HG03060 (cell line): ENCODE data around the gene MEX3D.
"Not testable (repeated sequence)": the region's sequence is repeated elsewhere in the genome, so short reads cannot be mapped to it uniquely, and the experiment has no call there.

ENCODE experiments used
- ATAC-seq: cut with Tn5 transposase; IDR thresholded peaks from one replicate; pipeline ENCODE4 v1.9.1; 2021; ENCODE audit warnings: low read depth, moderate number of reproducible peaks; ENCODE audit not compliant: unreplicated experiment

The MEX3D gene

DNA sequence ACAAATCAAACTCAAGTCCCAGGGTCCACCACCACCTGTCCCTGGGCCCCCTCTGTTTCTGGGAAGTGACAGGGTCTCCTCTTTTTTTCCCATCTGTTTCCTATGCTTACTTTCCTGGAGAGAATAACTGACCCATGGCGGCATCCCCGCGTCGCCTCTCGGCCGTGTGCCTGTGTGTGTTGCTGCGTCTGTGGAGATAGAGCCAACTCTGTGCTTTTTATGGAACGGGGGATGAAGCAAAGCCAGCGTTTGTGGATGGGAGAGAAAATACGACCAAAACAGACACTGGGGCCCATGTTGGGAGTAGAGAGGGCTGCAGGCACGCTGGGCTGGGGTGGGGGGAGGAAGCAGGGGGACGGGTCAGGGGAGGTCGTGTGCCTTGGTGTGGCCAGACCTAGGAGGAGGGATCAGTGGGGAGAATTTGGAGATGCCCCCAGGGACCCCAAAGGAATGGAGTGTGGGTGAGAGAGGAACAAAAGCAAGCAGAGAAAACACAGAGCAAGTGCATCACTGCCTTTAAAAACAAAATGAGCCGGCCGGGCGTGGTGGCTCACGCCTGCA is 27.7 kb downstream of the MEX3D start:
- ATAC-seq: no peak

DNA sequence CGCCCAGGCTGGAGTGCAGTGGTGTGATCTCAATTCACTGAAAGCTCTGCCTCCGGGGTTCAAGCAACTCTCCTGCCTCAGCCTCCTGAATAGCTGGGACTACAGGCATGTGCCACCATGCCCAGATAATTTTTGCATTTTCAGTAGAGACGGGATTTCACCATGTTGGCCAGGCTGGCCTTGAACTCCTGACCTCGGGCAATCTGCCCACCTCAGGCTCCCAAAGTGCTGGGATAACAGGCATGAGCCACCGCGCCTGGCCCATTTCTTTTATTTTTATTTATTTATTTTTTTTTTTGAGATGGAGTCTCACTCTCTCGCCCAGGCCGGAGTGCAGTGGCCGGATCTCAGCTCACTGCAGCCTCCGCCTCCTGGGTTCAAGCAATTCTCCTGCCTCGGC is 28.4 kb downstream of the MEX3D start:
- ATAC-seq: not testable (repeated sequence)

DNA sequence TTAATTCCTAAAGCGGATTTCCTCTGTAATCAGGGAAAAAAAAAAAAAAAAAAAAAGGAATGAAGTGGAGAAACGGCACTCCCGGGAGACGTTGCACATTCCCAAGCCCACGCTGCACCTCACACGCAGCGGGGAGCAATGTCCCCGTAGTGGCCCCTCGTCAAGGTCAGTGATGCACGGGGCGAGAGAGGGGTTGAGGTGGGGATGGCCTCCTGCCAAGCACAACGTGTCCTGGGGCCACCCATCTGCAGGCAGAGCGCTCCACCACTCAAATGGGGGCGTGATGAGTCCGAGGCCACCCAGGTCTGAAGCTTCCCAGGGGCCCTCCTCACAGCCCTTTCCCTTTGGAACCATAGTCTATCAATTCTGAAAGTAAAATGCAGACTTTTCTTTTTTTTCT is 29.1 kb downstream of the MEX3D start:
- no peak for ATAC-seq

DNA sequence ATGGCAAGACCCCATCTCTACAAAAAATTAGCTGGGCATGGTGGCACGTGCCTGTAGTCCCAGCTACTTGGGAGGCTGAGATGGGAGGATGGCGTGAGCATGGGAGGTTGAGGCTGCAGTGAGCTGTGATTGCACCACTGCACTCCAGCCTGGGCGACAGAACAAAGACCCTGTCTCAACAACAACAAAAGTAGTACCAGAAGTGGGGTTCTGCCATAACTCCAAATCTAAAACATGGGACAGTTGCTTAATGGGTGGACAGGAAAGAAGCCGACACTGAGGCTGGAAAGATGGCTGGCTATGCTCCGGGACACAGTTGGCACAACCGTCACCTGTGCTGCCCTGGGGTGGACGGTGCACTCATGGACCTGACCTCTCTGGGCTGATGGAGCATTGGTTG is 32.4 kb downstream of the MEX3D start:
- not testable (repeated sequence) for ATAC-seq

DNA sequence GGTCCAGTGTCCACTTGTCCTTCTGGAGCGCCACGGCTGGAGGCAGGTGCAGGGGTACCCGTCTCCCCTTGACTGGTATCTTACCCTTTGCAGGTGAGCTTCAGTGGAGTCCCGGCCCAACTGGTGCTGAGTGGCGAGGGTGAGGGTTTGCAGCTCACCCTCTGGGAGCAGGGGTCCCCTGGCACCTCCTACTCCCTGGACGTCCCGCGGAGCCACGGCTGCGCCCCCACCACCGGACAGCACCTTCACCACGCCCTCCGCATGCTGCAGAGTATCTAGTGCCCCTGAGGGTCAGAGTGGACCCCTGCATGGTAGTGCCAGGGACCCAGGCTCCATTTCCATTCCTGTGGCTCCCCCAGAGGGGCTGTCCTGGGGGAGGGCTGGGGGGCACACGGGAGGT is 33.2 kb downstream of the MEX3D start:
- ATAC-seq: no peak

DNA sequence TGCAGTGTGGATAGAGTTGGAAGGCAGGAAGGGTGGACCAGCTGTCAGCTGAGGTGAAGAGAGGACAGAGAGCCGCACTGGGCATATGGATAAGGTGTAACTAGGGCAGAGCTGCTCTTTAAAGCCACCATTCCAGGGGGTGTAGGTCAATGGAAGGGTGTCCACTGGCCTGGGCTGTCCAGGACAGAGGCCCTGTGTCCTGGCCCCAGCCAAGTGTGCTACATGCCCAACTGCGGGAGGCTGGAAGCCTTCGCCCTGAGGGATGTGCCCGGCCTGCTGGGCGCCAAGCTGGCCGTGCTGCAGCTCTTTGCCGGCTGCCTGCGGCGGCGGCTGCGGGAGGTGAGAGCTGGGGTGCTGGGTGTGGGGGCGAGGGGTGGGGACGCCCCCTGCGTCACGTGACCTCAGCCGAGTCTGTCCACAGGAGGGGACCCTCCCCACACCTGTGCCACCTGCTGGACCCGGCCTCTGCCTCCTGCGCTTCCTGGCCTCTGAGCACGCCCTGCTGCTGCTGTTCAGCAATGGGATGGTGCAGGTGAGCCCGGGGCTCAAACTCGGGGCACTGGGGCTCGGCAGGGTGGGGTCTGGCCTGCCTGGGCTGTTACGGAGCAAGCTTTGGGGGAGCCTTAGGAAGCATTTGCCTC is 34.5 kb downstream of the MEX3D start:
- no peak for ATAC-seq

DNA sequence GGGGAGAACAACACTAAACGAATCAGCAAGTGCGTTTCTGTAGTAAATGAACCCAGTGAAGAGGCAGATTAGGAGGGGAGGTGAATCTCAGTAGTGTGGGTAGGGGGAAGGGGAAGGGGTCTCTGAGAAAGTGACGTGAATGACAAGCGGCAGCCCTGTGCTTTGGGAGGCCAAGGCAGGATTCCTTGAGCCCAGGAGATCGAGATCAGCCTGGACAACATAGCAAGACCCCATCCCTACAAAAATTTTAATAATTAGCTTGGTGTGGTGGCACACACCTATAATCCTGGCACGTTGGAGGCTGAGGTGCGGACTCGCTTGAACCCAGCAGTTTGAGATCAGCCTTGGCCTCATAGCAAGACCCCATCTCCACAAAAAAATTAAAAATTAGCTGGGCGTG is 36.1 kb downstream of the MEX3D start:
- no peak for ATAC-seq

DNA sequence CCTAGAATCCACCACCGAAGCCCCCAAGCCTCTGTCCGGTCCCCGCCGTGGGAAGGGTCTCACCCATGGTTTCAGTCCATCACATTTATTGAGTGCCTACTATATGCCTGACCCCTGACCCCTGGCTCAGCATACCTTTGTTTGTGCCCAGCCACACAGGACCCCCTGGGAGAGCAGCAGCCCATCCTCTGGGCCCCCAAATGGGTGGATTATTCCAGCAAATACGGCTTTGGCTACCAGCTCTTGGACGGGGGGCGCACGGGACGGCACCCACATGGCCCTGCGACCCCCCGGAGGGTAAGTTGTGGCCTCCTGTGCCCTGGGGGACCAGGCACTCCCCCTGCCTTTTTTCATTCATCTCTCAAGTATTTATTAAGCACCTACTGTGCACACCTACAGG is 36.5 kb downstream of the MEX3D start:
- no peak for ATAC-seq

DNA sequence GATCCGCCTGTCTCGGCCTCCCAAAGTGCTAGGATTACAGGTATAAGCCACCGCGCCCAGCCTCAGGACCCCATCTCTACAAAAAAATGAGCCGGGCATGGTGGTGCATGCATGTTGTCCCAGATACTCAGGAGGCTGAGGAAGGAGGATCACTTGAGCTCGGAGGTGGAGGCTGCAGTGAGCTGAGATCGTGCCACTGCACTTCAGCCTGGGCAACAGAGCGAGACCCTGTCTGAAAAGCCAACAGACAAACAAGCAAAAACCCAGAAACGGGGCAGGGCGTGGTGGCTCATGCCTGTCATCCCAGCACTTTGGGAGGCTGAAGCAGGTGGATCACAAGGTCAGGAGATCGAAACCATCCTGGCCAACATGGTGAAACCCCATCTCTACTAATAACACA is 37.3 kb downstream of the MEX3D start:
- ATAC-seq: not testable (repeated sequence)

DNA sequence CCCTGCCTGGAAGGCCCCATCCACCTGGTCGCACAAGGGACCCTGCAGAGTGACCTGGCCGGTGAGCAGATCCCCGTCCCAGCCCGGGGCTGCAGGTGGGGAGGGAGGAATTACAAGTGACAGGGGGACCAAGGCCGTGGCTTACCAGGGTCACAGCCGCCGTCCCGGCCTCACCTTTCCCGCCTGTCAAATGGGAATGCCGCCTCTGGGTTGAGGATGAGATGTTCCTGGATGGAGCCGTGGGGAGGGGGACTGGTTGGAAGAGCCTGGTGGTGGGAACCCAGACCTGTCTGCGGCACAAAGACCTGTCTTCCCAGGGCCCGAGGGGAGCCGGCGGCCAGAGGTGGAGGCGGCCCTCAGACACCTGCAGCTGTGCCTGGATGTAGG is 38.7 kb downstream of the MEX3D start:
- ATAC-seq: no peak

DNA sequence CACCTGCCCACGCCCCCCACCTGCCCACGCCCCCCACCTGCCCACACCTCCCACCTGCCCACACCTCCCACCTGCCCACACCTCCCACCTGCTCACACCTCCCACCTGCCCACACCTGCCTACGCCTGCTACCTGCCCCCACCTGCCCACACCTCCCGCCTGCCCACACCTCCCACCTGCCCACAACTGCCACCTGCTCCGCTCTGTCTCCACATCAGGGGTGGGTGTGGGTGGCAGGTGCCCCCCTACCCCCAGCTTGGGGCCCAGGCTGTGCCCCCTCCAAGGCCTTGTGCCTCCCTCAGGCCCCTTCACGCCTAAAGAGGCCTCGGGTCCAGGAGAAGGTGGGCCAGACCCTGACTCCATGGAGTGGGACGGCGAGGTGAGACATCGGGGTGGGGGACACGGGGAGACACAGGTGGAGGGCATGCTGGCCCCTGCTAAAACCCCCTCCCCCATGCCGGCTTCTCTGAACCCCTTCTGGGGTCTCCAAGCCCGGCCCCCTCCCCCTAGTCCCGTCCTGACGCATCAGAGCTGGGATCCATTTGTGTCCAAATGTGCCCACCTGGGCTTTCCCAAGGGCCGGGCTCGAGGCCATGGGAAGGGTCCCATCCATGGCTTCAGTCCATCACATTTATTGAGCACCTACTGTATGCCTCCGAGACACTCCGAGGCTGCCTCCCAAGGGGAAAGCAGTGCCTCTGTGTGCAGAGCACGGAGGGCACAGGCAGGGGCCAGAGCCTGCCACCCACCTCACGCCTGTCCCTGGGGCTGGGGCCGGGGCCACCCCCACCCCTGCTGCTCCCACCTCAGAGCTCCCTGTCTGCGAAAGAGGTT is 39.3 kb downstream of the MEX3D start:
- no peak for ATAC-seq

DNA sequence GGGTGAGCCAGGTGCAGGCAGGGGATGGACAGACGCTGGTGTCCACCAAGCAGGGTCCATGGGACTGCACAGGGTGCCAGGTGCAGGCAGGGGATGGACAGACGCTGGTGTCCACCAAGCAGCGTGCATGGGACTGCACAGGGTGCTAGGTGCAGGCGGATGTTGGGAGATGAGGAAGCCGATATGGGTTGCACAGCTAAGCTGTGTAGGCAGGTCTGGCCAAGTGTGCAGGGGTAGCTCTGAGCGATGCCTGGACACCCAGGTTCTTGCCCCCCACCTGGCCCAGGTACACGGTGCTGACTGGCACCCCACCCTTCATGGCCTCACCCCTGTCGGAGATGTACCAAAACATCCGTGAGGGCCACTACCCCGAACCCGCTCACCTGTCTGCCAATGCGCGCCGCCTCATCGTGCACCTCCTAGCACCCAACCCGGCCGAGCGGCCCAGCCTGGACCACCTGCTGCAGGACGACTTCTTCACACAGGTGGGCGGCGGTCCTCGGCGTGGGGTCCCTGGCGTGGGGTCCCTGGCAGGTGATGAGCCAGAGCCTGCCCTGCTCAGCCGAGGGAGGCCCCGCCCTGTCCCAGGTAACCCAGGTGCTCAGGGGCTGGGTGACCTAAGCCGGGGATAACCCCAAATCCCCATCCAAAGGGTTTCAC is 40.3 kb downstream of the MEX3D start:
- ATAC-seq: no peak

DNA sequence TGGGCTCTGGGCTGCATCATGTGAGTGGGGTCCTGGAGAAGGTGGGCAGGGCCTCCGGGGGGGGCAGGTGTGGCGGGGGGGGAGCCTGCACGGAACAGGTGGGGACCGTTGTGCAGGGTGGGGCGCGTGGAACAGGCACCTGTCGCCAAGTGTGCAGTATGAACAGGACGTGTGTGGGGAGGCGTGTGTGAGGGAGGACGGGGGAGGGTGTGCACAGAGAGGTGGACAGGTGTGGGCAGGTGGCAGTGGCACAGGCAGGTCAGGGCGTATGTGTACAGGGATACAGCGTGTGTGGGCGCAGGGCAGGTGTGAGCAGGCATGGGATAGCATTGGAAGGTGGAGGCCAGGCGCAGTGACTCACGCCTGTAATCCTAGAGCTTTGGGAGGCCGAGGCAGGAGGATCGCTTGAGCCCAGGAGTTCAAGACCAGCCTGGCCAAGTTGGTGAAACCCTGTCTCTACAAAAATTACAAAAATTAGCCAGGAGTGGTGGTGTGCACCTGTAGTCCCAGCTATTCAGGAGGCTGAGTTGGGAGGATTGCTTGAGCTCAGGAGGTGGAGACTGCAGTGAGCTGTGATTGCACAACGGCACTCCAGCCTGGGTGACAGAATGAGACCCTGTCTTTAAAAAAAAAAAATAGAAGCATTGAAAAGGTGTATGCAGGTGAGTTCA is 41.0 kb downstream of the MEX3D start:
- ATAC-seq: no peak

DNA sequence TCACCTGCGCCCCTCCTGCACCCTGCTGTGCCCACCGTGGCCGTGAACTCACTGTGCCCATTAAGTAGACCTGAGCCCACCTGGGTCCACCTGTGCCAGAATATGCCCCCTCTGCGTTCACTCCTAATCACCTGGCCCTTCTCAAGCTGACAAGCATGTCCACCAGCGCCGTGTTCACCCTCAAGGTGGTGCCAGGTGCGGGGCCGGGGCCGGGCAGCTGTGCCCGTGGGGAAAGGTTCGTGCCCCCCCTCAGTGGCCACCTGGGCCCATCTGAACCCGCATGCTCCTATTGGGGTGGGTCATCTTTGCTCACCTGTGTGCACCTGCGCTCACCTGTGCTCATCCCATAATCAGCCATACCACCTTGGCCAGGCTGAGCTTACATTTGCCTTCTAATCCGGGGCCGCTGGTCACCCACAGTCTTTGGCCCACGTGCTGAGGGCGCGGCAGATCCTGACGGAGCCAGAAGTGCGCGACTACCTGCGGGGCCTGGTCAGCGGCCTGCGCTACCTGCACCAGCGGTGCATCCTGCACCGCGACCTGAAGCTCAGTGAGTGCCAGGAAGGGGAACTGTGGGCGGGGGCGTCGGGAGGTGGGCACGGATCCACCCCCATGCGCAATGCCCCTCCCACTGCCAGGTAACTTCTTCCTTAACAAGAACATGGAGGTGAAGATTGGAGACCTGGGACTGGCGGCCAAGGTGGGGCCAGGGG is 41.9 kb downstream of the MEX3D start:
- ATAC-seq: no peak

DNA sequence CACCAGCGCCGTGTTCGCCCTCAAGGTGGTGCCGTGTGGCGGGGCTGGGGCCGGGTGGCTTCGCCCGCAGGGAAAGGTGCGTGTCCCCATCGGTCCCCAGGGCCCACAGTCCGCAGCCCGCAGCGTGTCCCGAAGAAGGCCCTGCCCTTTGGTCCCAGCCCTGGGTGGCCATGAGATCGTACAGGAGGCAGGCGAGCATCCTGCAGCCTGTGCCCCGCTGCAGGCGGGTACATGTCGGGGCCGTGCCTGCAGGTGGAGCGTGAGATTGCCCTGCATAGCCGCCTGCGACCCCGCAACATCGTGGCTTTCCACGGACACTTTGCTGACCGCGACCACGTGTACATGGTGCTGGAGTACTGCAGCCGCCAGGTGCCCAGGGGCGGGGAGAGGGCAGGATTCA is 42.8 kb downstream of the MEX3D start:
- ATAC-seq: no peak

DNA sequence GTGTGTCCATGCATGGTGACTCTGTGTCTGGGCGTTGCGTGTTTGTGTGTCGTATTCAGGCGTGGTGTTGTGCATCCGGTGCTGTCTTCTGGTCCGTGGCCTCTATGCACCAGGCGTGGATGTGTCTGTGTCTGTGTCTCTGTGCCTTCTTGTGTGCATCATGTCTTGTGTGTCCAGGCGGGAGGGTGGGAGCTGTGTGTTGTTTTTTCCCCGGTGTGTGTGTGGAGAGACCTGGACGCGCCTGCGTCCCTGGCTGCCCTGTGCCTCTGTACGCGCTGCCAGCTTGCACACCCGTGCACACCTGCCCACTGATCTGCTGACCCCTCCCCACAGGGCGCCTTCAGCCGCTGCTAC is 43.2 kb downstream of the MEX3D start:
- ATAC-seq: no peak

DNA sequence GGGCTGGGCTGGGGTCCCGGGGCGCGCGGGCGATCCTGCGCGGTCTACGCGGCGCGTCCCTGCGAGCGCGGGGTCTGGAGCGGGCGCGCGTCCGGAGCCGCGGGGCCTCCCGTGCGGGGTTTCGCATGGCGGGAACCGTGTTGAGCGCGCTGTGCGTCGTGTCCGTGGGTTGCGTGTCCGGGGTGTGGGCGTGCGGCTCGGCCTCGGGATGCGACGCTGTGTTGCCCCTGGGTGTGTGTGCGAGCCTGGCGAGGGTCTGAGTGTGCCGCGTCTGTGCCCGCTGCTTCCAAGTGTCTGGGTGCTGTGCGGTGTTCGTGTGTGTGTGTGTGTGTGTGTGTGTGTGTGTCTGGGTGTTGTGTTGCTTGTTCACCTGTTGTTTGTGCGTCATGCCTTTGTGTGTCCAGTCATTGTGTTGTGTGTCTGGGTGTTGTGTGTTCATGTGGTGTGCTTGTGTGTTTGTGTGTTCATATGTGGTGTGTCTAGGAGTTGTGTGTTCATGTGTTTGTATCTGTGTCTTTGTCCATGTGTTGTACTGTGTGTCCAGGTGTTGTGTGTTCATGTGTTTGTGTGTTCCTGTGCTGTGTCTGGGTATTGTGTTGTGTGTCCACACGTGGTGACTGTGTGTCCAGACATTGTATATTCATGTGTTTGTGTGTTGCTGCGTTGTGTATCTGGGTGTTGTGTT is 43.7 kb downstream of the MEX3D start:
- ATAC-seq: no peak

DNA sequence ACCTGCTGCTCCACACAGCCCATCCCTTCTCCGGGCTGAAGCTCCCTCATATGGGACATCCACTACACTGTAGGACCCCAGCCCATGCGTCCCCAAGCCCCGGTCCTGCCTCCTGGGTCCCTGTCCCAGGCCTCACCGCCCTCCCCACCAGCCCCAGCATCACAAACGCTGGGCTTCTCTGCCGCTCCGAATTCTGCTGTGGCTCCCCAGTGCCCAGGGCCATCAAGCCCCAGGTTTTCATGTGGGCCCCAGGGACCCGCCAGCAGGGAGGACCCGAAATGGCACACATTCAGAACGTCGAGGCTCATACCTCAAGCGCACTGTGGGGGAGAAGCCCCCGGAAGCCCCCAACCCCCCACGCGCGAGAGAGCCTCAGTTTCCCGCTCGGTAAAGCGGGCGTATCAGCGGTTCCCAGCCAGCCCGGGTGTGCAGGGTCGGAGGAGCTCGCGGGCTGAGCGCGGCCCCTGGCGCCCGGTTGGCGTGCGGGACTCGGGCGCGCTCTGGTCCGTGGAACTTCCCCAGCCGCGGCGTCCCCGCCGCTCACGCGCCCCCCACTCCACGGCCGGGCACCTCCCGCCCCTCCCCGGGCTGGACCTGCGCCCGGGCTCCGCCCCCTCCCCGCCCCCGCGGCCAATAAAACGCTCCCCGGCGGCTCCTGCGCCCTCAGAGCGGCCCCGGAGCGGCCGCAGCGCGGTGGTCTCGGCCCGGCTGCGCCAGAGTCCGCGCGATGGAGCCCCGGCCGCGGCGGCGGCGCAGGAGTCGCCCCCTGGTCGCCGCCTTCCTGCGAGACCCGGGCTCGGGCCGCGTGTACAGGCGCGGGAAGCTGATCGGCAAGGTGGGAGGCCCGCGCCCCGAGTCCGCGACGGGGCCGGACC is 44.5 kb downstream of the MEX3D start, which contains the start of gene PLK5:
TSS of gene PLK5 (plus strand) at position 666 of the 875 bp plus-strand sequence. CDS start 2,920 bp downstream, outside the sequence.
- no peak for ATAC-seq

DNA sequence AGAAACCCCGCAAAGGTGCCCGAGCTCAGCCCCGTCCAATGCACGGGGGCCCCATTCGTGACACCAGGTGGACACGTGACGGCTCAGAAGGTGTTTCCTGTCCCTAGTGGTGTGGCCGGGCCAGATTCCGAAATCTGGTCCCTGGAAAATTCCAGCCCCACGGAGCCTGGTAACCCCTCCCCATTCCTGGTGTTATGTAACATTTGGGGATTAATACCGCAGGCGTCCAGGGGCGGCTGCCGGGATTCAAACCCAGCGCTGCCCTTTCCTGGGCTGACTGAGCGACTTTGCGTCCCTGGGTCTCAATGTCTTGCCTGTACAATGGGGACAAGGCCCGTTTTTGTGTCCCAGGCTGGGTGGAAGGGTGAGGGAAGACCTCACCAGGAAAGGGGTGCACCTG is 45.3 kb downstream of the MEX3D start:
- no peak for ATAC-seq
